ENCODE data around the gene CXCR4. TPM values are rescaled to one million over a fixed set of nuclear protein-coding genes. Genes with fewer than 3 reads are reported as not detected.

Gene CXCR4
- total and polyA plus RNA-seq, 7 donors: 5.0 to 255 (median 6.6) TPM

GRCh38 chr2:136131484-136131960 is 13.6 kb upstream of the CXCR4 start:
- 60 to 84% methylated on average over 10 of the region's 10 CpGs for WGBS, 2 donors

DNA sequence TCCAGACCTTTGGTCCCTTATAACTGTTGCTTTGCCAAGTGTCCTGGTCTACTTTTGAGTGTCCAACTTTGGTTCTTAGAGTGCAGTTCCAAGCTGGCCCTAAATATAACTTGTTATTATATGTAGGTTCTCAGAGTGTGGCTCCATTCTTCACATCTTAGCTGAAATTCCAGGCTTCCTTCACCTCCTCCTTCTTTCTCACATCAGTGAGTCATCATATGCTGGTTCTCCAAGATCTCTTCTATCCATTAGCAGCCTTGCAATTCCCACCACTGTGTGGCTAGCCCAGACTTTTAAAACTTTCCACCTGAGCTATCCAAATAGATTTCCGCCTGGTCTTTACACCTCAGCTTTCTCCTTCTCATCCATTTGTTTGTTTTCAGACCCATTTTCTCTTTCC is 12.6 kb upstream of the CXCR4 start:
- H3K27ac ChIP-seq: no peak overlapping the region
- TF ChIP-seq, protein P1, sequence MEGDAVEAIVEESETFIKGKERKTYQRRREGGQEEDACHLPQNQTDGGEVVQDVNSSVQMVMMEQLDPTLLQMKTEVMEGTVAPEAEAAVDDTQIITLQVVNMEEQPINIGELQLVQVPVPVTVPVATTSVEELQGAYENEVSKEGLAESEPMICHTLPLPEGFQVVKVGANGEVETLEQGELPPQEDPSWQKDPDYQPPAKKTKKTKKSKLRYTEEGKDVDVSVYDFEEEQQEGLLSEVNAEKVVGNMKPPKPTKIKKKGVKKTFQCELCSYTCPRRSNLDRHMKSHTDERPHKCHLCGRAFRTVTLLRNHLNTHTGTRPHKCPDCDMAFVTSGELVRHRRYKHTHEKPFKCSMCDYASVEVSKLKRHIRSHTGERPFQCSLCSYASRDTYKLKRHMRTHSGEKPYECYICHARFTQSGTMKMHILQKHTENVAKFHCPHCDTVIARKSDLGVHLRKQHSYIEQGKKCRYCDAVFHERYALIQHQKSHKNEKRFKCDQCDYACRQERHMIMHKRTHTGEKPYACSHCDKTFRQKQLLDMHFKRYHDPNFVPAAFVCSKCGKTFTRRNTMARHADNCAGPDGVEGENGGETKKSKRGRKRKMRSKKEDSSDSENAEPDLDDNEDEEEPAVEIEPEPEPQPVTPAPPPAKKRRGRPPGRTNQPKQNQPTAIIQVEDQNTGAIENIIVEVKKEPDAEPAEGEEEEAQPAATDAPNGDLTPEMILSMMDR (IDR thresholded peaks at IDR 0.05): no peak
- TF ChIP-seq POLR2A (IDR thresholded peaks at IDR 0.05) (no peak), POLR2AphosphoS5 (IDR thresholded peaks at IDR 0.05) (no peak), EP300 (IDR thresholded peaks at IDR 0.05) (no peak)
- WGBS, 2 donors: 96 to 98% methylated on average over 1 of the region's 1 CpG
- H3K27me3 ChIP-seq: peaks cover 0 to 5% (median 0%) of the 10 kb centered on the region in 3 donors
- H3K9me3 ChIP-seq: no peaks in the 10 kb centered on the region
- DNase-seq: no peak
- intact Hi-C loops (cut with DNase I): no loop called here
- H3K4me1 ChIP-seq: peaks cover 0 to 11% (median 9%) of the 10 kb centered on the region in 4 donors
- no peak overlapping the region for H3K4me3 ChIP-seq
- H3K36me3 ChIP-seq: no peaks in the 10 kb centered on the region

More at GRCh38 chr2:136131484-136131960, 13.6 kb upstream of the CXCR4 start:
- no peak overlapping the region for H3K4me3 ChIP-seq
- no peak overlapping the region for H3K27ac ChIP-seq
- H3K4me1 ChIP-seq: peaks cover 0 to under 1% (median under 1%) of the 10 kb centered on the region in 4 donors
- H3K36me3 ChIP-seq: no peaks in the 10 kb centered on the region
- no peak for DNase-seq
- H3K9me3 ChIP-seq: no peaks in the 10 kb centered on the region
- intact Hi-C loops (cut with DNase I): no loop called here
- no peak for TF ChIP-seq EP300 (IDR thresholded peaks at IDR 0.05)
- TF ChIP-seq, protein P1 (IDR thresholded peaks at IDR 0.05): no peak
- TF ChIP-seq POLR2A (IDR thresholded peaks at IDR 0.05): no peak
- TF ChIP-seq POLR2AphosphoS5 (IDR thresholded peaks at IDR 0.05): no peak
- no peaks in the 10 kb centered on the region for H3K27me3 ChIP-seq

DNA sequence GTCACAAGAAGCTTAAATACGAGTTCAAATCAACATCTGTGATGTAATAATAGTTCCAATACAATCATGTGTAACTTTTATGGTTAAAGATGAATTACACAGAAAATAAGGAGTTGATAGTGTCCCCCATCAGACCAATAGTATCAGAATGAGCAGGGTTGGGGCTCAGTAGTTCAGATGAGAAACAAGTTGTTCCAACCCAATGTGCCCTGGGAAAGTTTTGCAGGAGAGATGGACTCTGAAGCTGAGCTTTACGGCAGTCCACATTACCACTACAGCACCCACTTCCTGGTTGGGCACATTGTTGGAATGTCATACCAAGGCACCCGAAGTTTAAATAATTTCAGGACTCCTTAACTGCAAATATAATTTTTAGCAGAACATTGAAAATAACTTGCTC is 12.1 kb upstream of the CXCR4 start:
- no peaks in the 10 kb centered on the region for H3K36me3 ChIP-seq
- no peak overlapping the region for H3K27ac ChIP-seq
- DNase-seq: no peak
- no peak overlapping the region for H3K4me3 ChIP-seq
- H3K9me3 ChIP-seq: no peaks in the 10 kb centered on the region
- peaks cover 0 to 14% (median 9%) of the 10 kb centered on the region in 4 donors for H3K4me1 ChIP-seq
- WGBS, 2 donors: 51 to 63% methylated on average over 3 of the region's 3 CpGs
- TF ChIP-seq EP300 (IDR thresholded peaks at IDR 0.05) (no peak), POLR2AphosphoS5 (IDR thresholded peaks at IDR 0.05) (no peak), POLR2A (IDR thresholded peaks at IDR 0.05) (no peak)
- TF ChIP-seq, protein P1 (IDR thresholded peaks at IDR 0.05): no peak
- peaks cover 0 to 5% (median 0%) of the 10 kb centered on the region in 3 donors for H3K27me3 ChIP-seq
- intact Hi-C loops (cut with DNase I): no loop called here

DNA sequence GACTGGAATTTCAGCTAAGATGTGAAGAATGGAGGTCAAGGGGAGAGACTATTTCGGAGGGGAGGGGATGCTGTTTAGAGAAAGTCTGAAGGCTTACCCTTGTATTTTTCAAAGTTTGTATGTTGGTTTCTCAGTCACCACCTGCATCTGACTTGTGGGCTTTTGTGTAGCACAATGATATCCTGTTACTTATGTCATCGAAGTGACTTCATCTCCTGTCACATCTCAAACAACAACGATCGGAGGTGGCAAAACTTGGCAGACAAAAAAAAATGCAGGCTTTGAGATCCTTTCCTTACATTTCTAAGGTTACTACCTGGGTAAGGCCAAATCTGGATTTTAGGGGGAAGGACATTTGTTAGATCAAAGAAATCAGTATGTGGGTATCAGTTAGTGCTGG is 11.7 kb upstream of the CXCR4 start:
- H3K4me1 ChIP-seq: peaks cover 0 to 14% (median 9%) of the 10 kb centered on the region in 4 donors
- H3K9me3 ChIP-seq: no peaks in the 10 kb centered on the region
- no peaks in the 10 kb centered on the region for H3K36me3 ChIP-seq
- H3K27ac ChIP-seq: no peak overlapping the region
- no peak for TF ChIP-seq EP300 (IDR thresholded peaks at IDR 0.05)
- no peak for TF ChIP-seq POLR2AphosphoS5 (IDR thresholded peaks at IDR 0.05)
- TF ChIP-seq, protein P1 (IDR thresholded peaks at IDR 0.05): no peak
- TF ChIP-seq POLR2A (IDR thresholded peaks at IDR 0.05): no peak
- 51 to 83% methylated on average over 4 of the region's 4 CpGs for WGBS, 2 donors
- H3K4me3 ChIP-seq: no peak overlapping the region
- no peak for DNase-seq
- H3K27me3 ChIP-seq: peaks cover 0 to 5% (median 0%) of the 10 kb centered on the region in 3 donors
- intact Hi-C loops (cut with DNase I): no loop called here

DNA sequence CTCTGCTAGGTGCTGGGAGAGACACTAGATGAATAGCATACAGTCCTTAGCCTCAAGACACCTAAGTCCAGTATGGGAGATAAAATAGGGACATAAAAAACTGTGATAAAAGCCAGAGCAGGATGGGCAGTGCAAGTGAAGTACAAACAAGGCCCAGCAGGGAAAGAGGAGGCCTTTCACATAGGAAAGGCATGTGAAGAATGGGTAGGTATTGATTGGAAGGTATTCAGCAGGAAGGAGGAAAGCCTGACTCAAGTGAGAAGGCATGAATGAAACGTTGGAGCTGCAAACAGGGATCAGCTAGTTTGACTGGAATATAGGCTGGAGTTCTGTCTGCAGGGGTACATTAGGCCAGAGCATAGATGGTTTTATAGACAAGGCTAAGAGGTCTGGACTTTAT is 11.0 kb upstream of the CXCR4 start:
- H3K27ac ChIP-seq: no peak overlapping the region
- intact Hi-C loops (cut with DNase I): no loop called here
- no peak overlapping the region for H3K4me3 ChIP-seq
- WGBS, 2 donors: 46% methylated on average over 1 of the region's 1 CpG
- peaks cover 0 to 5% (median 0%) of the 10 kb centered on the region in 3 donors for H3K27me3 ChIP-seq
- H3K9me3 ChIP-seq: no peaks in the 10 kb centered on the region
- peaks cover 0 to 14% (median 9%) of the 10 kb centered on the region in 4 donors for H3K4me1 ChIP-seq
- no peak for TF ChIP-seq EP300 (IDR thresholded peaks at IDR 0.05)
- TF ChIP-seq, protein P1 (IDR thresholded peaks at IDR 0.05): no peak
- no peak for TF ChIP-seq POLR2AphosphoS5 (IDR thresholded peaks at IDR 0.05)
- no peak for TF ChIP-seq POLR2A (IDR thresholded peaks at IDR 0.05)
- DNase-seq: no peak
- H3K36me3 ChIP-seq: no peaks in the 10 kb centered on the region

All from sigmoid colon (tissue), 7 donors.